Tibial nerve (tissue), 4 donors: ENCODE results near the gene NELFB. TPM values are rescaled to one million over a fixed set of nuclear protein-coding genes. Genes with fewer than 3 reads are reported as not detected.

Experiments used
- DNase-seq, 2 donors: peaks; one replicate each; pipeline ENCODE4 v3.0.0-alpha.2; 2019; ENCODE audit warnings: low spot score in 2 of 2
- H3K27ac ChIP-seq, 4 donors: fragments of 200-600 bp; sonication (generic) in 3 of 4; one replicate each; pipeline ENCODE4 v1.5.1; 2017 to 2019; ENCODE audit warnings: mild to moderate bottlenecking in 1 of 4
- H3K27me3 ChIP-seq, 2 donors: fragments of 200-600 bp; sonication (generic) in 1 of 2; one replicate each; pipeline versions ENCODE4 v1.5.1 to v1.6.0; 2017 to 2019
- H3K36me3 ChIP-seq, 3 donors: fragments of 200-600 bp; sonication (generic); one replicate each; pipeline ENCODE4 v1.5.1; 2018 to 2019
- H3K4me1 ChIP-seq, 4 donors: fragments of 200-600 bp; sonication (generic) in 3 of 4; one replicate each; pipeline ENCODE4 v1.5.1; 2017 to 2019
- H3K4me3 ChIP-seq, 4 donors: fragments of 200-600 bp; sonication (generic) in 3 of 4; one replicate each; pipeline ENCODE4 v1.5.1; 2017 to 2019; ENCODE audit warnings: mild to moderate bottlenecking in 1 of 4, moderate library complexity in 1 of 4
- H3K9me3 ChIP-seq, 4 donors: fragments of 200-600 bp; sonication (generic) in 3 of 4; one replicate each; pipeline ENCODE4 v1.5.1; 2017 to 2019
- CTCF ChIP-seq, 5 experiments: fragments of 200-600 bp in 3 of 5; fragments of 450-650 bp in 2 of 5; sonication (generic) in 3 of 5; IDR thresholded peaks; one replicate each; pipeline ENCODE4 v1.5.1; 2016 to 2019; ENCODE audit warnings: antibody characterized with exemption in 5 of 5, mild to moderate bottlenecking in 3 of 5, moderate library complexity in 2 of 5
- EP300 ChIP-seq, 2 donors: sonication (generic); formaldehyde crosslinking; IDR thresholded peaks; one replicate each; pipeline ENCODE4 v1.6.1; 2017; ENCODE audit warnings: antibody characterized with exemption in 2 of 2, mild to moderate bottlenecking in 1 of 2
- POLR2A ChIP-seq, 2 donors: fragments of 450-650 bp; IDR thresholded peaks; one replicate each; pipeline ENCODE4 v1.6.1; 2017; ENCODE audit warnings: antibody characterized with exemption in 2 of 2, mild to moderate bottlenecking in 2 of 2, moderate library complexity in 2 of 2
- WGBS, 2 donors: methylation state at CpG; one replicate each; pipeline ENCODE4 v1.1.5; 2018; 5-methylcytosine and 5-hydroxymethylcytosine counted together
- total RNA-seq, 4 donors: library from RNA; depleted of rRNA; stranded (reverse); fragments of >200 nt; gene quantifications; one replicate each; pipeline ENCODE4 v1.1.0, GENCODE V29; 2016

The NELFB gene
- total RNA-seq, 4 donors from 2014 or later, result 29.7 to 52.0 (median 38.7) TPM

- Histone ChIP-seq H3K36me3 (peaks cover 0 to 3% (median 0%) of the 10 kb centered on the region in 3 donors), H3K4me1 (peaks cover 0 to 32% (median 22%) of the 10 kb centered on the region in 4 donors), H3K4me3 (no peak overlapping the region), H3K27me3 (peaks cover 0 to 36% of the 10 kb centered on the region in 2 donors), H3K9me3 (no peaks in the 10 kb centered on the region), H3K27ac (peak overlapping the region in 1 of 4 donors; percentile 60)
- WGBS, 2 donors, result 74 to 75% methylated on average over 17 to 24 of the region's 24 CpGs
- DNase-seq, result no peak
- TF ChIP-seq CTCF (IDR thresholded peaks at IDR 0.05), result peak in 1 of 5 experiments; percentile 36
- TF ChIP-seq EP300 (IDR thresholded peaks at IDR 0.05), result no peak
- no peak for TF ChIP-seq POLR2A (IDR thresholded peaks at IDR 0.05)
Observed at GRCh38 chr9:137313956-137314560, 58.9 kb downstream of the NELFB start.

GRCh38 chr9:137314561-137315560, 59.7 kb downstream of the NELFB start:
- Histone ChIP-seq H3K9me3 (no peaks in the 10 kb centered on the region), H3K27ac (peak overlapping the region in 3 of 4 donors; percentile 8 to 60 (median 43)), H3K27me3 (peaks cover 0 to 36% of the 10 kb centered on the region in 2 donors), H3K4me3 (no peak overlapping the region), H3K4me1 (peaks cover 0 to 40% (median 22%) of the 10 kb centered on the region in 4 donors), H3K36me3 (peaks cover 0 to 11% (median 0%) of the 10 kb centered on the region in 3 donors)
- 41 to 60% methylated on average over 12 to 42 of the region's 42 CpGs for WGBS, 2 donors
- DNase-seq, result no peak
- TF ChIP-seq EP300 (IDR thresholded peaks at IDR 0.05), result no peak
- no peak for TF ChIP-seq POLR2A (IDR thresholded peaks at IDR 0.05)
- no peak for TF ChIP-seq CTCF (IDR thresholded peaks at IDR 0.05)

- H3K27me3 ChIP-seq, result peaks cover 0 to 36% of the 10 kb centered on the region in 2 donors
- 10 to 16% methylated on average over 9 to 18 of the region's 18 CpGs for WGBS, 2 donors
- H3K4me3 ChIP-seq, result peak overlapping the region in 1 of 4 donors; percentile 36
- DNase-seq, result no peak
- H3K36me3 ChIP-seq, result peaks cover 0 to 17% (median 0%) of the 10 kb centered on the region in 3 donors
- TF ChIP-seq POLR2A (IDR thresholded peaks at IDR 0.05), result no peak
- no peak for TF ChIP-seq CTCF (IDR thresholded peaks at IDR 0.05)
- TF ChIP-seq EP300 (IDR thresholded peaks at IDR 0.05), result no peak
- peak overlapping the region in 3 of 4 donors; percentile 8 to 60 (median 43) for H3K27ac ChIP-seq
- H3K4me1 ChIP-seq, result peaks cover 0 to 46% (median 22%) of the 10 kb centered on the region in 4 donors
- H3K9me3 ChIP-seq, result no peaks in the 10 kb centered on the region
Observed at GRCh38 chr9:137315581-137316011, 60.5 kb downstream of the NELFB start.

- 14 to 29% methylated on average over 20 to 23 of the region's 83 CpGs for WGBS, 2 donors
- H3K27me3 ChIP-seq, result peaks cover 0 to 36% of the 10 kb centered on the region in 2 donors
- peak overlapping the region in 3 of 4 donors; percentile 14 to 36 (median 26) for H3K4me3 ChIP-seq
- TF ChIP-seq CTCF (IDR thresholded peaks at IDR 0.05) (no peak), EP300 (IDR thresholded peaks at IDR 0.05) (no peak), POLR2A (IDR thresholded peaks at IDR 0.05) (no peak)
- peak overlapping the region in 1 of 4 donors; percentile 60 for H3K27ac ChIP-seq
- H3K36me3 ChIP-seq, result peaks cover 0 to 17% (median 0%) of the 10 kb centered on the region in 3 donors
- no peaks in the 10 kb centered on the region for H3K9me3 ChIP-seq
- H3K4me1 ChIP-seq, result peaks cover 0 to 52% (median 25%) of the 10 kb centered on the region in 4 donors
- no peak for DNase-seq
Observed at GRCh38 chr9:137316012-137316981, 61.2 kb downstream of the NELFB start.
